CD4-positive, alpha-beta T cell treated with Interleukin-21 for 1 hour (primary cell): ENCODE data around the gene NLGN4X.

Source experiments
- DNase-seq: peaks from one replicate; pipeline ENCODE4 v3.0.0-alpha.2; 2020

Gene NLGN4X

DNA sequence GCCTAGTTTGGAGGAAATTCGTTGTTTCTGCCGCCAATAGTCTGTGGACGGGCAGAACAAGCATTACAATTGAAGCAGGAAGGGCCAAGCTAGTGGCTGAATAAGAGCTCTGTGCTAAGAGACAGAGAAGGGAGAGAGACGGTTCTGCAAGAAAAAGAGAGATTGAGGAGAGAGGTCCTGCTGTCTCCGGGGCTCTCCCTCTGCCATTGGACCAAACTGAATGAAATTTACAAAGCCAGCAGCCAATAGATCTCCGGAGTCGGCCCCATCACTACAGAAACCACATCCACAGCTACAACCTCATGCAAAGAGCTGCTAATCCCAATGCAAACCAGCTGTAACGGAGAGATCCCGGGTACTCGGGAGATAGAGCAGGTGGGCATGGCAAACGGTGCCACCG lies at the start of gene NLGN4X:
NLGN4X (minus strand) TSS at position 148 of the 400 bp plus-strand sequence. CDS start 77,401 bp downstream, outside the sequence.
- no peak for DNase-seq

DNA sequence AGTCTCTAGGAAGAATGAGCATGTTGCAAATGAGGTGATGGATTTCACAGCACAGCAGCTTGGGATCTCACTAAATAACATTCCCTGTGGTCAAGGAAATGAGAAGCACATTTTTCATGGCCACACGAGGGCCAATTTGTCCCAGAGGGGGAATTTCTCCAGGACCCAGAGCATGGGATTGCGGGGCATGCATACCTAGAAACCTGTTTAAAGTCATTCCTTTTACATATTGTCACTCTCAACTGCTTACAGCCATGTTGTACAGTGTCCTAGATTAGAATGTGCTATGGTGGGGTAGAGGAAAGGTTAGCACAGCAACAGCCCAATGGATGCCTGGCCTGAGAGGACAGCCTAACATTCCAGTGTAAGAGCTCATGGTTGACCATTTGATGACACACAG lies 37.4 kb upstream of the NLGN4X start:
- no peak for DNase-seq

DNA sequence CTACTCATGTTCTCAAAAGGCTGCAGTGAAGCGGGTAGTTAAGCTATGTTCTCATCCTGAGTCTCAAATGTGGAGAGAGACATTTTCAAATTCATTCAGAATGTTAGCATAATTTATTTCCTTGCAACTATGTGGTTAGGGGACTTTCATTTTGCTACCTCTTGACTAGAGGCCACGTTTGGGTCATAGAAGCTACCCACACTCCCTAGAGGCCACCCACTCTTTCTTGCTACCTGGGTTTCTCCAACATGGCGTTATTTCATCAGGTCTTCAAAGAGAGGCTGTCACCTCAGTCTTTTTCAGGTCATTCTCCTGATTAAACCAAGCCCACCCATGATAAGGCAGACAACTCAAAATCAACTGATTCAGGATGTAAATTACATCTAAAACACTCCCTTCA lies 34.3 kb upstream of the NLGN4X start:
- no peak for DNase-seq

DNA sequence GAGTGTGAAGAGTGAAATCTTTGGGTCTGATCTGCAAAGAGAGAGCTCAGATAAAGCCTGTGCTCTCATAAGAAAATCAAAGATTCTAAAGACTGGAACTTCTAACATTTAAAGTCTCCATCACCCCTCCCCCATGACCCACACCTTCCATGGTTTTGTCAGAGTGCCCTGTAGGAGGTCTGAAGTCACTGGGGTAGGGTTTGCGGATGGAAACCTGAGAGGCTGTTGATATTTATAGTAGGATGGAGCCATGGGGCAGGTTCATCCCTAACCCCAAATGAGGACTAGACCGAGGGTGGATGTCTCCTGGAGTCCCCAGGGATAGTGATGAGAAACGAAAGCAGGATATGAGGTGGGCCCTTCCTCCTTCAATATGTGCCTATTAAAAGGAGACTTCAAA lies 28.4 kb upstream of the NLGN4X start:
- no peak for DNase-seq

DNA sequence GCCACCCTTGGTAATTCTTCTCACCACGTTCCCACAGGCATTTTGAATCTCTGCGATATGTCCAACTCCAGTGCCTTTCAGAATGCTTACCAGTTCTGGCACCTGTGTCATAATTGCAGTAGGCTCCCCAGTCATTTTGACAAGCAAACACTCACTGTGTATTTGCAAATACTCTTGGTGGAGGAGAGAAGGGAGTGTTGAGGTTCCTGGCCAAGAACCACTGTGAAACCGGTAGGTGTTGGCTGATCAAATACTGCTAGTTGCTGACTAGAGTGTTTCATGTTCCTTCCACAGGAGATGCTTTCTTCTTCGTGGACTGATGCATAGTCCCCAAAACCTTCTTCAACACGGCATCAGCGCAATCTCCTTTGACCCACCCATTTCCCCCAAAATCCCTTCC lies 16.0 kb upstream of the NLGN4X start:
- no peak for DNase-seq

DNA sequence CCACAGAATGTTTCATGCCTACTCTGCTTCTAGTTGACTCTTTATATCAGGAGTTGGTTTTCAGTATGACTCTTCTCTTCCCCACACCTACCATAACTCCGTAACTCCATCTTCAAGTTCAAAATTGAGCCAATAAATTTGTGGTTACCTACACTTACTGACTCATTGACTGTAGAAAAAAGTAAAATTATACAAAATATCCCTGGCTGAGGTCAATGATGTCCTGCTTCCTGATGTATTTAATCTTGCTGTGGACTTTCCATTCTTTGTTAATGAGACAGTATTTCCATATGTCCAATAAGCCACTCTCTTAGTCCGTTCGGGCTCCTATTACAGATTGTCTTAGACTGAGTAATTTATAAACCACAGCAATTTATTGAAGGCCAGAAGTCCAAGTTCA lies 9.9 kb upstream of the NLGN4X start:
- no peak for DNase-seq

DNA sequence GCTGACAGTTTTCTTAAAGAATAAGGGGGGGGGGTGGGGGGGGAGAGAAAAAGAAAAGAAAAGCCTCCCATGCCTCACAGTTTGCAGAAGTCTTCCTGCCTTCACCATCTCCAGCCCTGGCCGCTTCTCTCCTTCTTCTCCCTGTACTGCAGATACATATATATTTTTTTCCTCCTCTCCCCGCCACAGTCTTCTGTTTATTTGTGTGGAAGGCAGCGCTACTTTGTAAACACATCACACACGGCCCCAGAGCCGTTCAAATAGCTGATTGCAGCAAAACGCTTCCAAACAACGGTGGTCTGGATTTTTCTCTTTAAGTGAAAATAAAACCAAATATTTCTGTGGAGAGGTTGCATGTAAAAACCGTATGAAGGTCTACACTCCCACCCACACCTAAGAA lies 732 bp downstream of the NLGN4X start:
- no peak for DNase-seq

DNA sequence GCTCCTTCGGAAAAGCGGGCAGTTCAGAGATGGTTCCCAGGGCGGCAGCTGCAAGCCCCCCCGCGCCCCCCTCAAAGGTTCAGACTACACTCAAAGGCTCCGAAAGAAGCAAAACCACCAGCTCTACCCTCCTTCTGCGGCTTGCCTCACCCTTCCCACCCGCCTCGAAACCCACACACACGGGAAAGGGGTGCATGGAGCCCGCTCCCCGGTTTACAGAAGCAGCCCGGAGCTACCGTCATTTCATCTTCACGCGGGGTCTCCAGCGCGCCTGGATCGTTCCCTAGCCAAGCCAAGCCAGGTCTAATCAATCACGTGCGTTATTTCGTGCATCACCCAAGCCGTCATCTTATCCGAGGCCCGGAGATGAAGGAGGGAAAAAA lies 1.2 kb downstream of the NLGN4X start:
- no peak for DNase-seq

DNA sequence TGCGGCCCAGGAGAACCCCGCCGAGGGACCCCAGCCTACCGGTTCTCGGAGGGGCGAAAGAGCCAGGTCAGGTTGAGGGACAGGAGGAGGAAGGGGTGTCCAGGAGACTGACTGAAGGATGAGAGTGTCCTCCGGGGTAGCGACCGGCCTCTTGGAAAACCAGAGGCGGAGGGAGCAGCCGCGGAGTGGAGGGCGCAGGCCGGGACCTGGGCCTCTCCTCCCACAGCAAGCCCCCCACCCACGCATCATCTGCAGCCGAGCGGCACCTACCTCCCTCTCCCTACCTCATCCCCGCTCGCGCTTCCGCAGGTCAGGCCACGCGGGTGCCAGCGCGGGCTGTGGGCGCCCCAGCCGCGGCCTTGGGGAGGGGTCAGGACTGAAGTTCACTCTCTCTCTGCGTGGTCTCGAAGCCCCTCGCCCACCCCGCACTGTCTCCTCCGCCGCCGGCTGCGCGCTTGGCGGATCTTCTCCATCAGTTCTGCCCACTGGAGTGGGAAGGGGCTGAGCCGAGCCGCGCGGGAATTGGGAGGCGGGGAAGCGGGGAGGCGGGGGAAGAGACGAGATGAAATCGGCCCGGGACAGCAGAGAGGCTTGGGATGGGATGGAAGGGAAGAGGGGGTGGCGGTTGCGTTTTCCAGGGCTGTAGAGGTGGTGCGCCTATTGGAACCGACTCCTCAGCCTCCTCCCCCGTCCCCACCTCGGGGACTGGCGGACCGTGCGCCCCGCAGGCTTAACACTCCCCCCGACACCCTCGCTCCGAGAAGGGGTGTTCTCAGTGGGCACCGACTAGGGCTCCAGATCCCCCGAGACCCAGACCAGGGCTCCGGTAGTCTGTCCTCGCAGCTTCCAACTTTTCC lies 1.8 kb downstream of the NLGN4X start:
- DNase-seq = no peak

DNA sequence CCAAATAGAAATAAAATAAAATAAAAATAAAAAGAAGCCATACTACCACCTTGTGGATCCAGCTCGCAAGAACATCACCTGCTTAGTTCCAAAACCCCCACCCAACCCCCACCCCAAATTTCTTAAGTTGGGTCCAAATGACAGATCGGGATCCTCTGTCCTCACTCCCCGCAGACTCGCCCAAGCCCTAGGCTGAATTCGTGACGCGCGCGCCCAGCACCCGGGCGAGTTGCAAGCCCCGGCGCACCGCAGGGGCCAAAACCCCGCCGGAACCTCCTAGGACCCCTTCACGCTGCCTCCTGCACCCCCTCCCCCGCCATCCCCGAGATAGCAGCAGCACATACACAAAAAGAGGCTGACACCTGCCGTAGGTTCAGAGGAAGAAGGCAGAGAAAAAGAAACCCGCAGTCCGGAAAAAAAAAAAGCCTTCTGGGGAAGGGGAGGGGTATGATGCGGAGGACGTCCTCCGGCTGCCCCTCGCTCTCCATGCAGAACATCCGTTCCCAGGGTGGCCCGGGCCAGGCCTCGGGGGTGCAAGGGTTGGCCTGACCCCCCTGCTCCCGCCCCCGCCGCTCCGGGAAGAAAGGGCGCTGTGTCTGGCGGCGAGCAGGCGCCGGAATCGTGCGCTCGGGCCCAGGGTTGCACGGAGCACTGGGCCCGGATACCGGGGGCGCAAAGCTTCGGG lies 2.6 kb downstream of the NLGN4X start:
- DNase-seq = no peak

DNA sequence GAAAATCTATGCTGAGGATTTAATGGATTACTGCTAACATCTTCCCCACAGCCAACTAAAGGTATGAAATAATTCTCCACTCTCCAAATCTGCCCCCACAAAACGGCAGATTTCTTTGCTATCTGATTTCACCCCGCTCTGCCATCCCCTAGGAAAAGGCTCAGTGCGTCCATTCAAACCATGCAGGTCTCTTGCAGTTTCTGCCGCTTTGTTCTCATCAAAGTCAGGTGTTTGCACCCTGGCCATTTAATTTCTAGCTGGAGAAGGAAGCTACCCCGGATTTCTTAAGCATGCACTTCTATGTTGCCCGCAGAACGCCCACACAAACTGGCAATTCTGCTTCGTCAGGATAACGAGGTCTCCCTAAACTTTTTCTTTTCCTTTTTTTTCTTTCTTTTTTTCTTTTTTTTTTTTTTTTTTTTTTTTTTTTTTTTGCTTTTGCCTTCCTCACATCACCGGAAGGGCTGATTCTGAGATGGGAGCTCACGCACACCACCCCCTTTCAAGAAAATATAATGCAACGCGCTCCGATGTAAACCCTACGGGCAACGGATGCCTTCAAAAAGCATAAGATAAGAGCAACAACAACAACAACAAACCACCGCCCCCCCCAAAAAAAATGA lies 3.3 kb downstream of the NLGN4X start:
- no peak for DNase-seq

DNA sequence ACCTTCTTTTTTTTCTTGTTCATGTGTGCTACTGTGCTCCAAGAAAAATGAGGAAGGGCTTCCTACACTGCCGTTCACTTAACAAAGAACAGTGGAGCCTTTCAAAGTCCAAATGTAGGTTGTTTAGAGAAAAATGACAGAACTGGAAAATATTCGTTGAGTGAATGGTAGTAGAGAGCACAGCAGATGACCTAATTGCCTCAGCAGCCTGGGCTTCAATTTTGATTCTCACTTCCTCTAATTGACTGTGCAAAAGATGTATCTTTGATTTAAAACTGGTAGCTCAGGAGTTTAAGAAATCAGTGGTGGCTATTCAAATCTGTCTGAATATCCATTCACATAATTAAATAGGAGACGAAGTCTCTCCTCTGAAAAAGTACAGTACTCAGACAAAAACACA lies 5.2 kb downstream of the NLGN4X start:
- DNase-seq = no peak

DNA sequence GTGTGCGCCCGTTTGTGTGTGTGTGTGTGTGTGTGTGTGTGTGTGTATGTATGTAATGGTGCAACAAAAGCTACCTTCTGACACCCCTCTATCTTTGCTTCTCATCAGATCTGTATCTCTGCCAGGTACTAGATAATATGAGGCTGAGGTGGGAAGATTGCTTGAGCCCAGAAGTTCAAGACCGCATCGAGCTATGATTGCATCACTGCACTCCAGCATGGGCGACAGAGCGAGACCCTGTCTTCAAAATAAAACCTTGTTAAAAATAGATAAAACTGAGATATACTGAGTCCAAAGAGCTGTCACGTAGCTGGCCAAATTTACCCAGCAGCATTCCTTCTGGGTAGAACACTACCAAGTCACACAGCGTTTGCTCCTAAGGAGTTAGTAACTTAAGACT lies 18.4 kb downstream of the NLGN4X start:
- no peak for DNase-seq

DNA sequence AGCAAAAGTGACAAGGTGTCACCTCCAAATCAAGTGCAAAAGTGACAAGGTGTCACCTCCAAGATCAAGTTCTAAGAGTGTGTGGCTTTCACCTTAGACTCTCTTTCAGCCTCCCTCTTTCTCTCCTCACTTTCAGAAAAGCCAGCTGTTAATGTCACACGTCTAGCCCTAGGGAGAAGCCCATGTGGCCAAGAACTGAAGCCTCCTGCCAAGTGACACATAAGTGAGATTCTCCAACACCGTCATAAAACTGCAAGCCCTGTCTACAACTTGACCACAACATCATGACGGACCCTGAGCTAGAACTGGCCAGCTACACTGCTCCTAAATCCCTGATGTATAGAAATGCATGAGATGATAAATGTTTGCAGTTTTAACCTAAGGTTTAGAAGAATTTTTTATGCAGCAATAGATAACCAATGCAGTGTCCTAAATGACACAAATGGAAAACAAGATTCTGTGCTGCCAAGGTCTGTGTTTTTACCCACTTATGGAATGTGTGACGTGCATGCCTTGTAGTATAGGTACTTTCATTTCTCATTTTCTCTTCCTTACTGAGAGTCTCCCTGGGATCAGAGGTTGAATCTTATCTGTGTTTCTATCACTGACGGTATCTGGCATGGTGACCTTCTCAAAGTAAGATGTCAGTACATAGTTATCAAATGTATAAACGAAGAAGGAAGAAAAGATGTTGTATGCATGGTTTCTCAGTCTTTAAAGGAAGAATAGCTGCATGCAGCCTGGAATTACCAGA lies 25.0 kb downstream of the NLGN4X start:
- no peak for DNase-seq

DNA sequence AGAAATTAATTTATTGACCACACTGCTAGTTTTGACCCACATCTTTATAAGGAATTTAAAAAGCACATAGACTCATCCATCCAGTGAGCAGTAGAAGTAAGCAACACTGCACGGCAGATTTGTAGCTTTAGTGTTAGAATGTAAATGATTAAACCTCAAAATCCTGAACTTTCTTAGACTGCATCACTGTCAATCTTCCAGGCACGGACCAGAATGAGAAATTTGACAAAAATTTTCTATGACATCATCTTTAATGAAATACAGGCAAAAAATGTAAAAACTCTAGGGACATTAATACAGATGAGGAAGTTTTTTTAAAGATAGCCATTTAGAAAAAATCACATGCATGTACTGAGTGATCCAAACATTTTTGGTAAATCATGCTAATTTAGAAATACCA lies 29.2 kb downstream of the NLGN4X start:
- no peak for DNase-seq

DNA sequence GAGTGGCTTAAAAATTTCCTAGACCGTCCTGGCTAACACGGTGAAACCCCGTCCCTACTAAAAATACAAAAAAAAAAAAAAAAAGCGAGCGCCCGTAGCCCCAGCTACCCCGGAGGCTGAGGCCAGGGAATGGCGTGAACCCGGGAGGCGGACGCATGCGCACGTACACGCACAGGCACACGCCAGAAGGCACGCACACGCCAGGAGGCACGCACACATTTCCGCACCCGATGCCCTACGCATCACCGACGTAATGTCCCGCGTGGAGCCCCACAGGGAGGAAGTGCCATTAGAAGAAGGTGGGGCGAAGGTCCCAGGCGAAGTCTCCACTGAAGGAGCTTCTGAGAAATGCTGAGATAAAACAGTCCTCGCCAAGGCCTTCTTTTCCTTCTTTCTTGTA lies 41.4 kb downstream of the NLGN4X start:
- no peak for DNase-seq

DNA sequence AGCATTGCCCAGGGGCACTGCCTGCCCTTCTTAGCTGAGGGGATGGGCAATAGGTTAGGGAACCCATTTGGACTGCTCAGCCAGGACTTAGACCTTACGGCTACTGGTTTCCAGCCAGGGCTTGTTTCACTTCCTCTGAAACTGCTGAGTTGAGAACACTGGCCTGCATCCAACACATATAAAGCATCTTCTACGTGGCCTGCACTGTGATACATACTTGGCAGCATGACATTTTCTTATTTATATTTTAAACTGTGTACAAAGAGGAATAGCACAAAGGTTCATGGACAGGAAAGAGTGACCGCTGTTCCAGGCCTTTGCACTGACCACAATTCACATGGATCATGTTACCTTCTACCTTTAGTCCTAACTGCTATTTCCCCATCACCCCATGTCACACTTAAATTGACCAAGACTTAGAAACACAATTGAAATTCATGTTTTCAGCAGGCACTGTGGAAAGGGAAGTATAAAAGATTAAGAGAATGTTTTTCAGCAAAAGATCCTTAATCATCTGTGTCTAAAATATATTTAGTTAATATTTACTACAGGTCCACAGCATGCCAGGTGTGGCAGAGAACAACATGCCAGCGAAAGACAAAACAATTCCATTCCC lies 43.7 kb downstream of the NLGN4X start:
- DNase-seq = no peak

DNA sequence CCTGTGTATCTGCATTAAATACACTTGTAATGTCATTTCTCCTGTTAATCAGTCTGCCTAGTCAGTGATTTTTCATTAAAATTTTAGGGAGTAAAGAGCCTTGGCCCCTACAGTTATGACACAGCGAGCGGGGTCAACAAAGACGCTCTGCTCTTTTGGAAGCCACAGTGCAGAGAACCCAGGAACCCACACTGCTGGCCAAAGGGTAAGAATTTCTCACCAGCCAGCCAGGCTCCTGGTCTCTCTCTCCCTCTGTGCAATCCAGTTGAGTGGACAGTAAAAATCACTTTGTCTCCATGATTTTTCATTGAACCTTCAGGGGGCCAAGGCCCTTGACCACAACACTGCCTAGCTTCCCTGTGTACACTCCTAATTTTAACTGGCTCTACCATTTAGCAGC lies 52.8 kb downstream of the NLGN4X start:
- no peak for DNase-seq

DNA sequence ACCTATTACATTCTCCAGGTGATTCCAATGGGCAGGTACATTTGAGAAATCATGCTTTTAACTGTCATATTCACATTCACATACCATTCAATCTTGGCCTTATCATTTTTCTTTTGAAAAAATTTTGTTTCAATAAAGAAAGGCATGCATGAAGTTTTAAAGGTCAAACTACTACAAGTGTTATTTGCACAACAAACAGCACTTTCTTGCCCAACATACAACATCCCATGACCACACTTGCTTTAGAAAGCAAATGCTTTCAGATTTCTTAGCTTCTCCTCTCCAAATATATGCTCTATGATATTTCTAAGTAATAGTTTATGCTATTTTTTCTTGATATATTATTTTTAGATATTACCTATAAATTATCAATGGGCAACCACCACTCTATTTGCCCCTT lies 58.2 kb downstream of the NLGN4X start:
- DNase-seq = no peak

DNA sequence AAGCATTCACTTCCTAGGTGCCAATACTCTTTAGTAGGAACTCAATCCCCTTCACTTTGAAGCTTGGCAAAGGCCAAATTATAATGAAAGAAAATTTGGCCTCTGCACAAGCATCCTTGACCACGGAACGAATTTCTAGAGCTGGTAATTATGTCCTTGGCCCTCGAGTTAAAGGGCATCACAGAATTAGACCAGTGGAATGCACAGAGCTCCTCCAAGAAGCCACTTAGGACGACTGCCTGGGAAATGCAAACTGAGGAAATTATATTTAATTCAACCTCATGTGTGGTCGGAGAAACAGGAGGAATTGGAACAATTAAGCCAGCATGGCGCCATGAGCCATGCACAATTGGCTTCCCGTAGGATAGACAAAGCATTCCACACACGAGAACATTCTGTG lies 59.3 kb downstream of the NLGN4X start:
- no peak for DNase-seq

DNA sequence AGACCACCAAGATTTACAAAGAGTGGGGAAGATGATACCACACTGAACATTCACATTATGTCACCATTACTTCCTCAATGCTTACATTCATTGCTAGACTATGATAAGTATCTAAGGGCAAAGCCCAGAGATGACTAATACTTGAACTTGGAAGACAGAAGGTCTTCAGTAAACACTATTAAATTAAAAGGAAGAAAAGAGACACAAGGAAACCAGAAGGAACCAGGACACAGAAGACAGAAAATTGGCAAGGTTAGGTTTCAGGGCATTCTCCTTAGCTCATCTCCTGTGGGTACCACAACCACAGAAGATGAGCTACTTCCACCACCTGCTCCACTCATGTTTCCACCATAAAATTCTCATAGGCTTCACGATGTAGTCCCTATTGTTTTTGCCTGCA lies 64.9 kb downstream of the NLGN4X start:
- no peak for DNase-seq

DNA sequence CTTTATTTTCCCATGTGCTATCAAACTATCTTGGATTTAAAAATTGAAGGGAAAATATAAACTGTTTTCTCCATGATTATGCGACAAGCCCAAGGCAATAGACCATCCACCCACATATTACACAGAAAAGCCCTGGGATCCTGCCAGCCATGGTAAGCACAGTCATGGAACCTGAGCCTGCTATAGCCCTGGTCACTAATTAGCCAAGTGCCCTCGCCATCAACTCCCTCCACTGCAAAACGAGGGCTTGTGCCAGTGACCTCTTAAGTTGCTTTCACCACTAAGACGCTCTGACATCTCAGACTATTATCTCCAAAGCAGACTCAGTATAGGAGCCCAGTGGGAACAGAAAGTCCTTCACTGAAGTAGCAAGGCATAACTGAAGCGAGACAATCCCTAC lies 69.2 kb downstream of the NLGN4X start:
- DNase-seq = no peak

DNA sequence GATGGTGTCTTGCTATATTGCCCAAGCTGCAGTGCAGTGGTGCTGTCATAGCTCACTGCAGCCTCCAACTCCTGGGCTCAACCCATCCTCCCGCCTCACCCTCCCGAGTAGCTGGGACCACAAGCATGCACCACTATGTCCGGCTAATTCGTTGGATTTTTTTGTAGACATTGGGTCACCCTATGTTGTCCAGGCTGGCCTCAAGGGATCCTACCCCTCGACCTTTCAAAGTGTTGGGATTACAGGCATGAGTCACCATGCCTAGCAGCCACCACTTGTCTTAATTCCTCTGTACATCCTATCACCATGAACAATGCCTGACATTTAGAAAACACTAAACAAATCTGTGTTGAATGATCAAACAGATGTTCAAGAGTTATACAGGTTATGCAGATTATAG lies 76.7 kb downstream of the NLGN4X start:
- no peak for DNase-seq
